SU-DHL-6 (cell line): Measurements from ENCODE around the gene CENPF.

Source experiments
- H2AFZ ChIP-seq: fragments of 200-600 bp; sonication (generic); 2 replicates; pipeline ENCODE4 v1.6.1; 2014; ENCODE audit warnings: low read depth, mild to moderate bottlenecking, moderate library complexity, mixed read lengths, antibody characterized with exemption, low read length; ENCODE audit not compliant: severe bottlenecking
- H3F3A ChIP-seq: fragments of 200-600 bp; shearing (Covaris generic); 2 replicates; pipeline ENCODE4 v1.6.0; 2016; ENCODE audit warnings: antibody characterized with exemption, mild to moderate bottlenecking; ENCODE audit not compliant: insufficient read depth
- H3K27ac ChIP-seq: fragments of 200-600 bp; sonication (generic); 2 replicates; pipeline ENCODE4 v1.5.1; 2016; ENCODE audit warnings: low read depth, mild to moderate bottlenecking, low read length, moderate library complexity, mixed read lengths
- H3K27me3 ChIP-seq: fragments of 200-600 bp; sonication (generic), shearing (Covaris generic); 2 replicates; pipeline ENCODE4 v1.6.0; 2014; ENCODE audit warnings: mild to moderate bottlenecking, low read length
- H3K36me3 ChIP-seq: fragments of 200-600 bp; sonication (generic); 2 replicates; pipeline ENCODE4 v1.6.1; 2014; ENCODE audit warnings: mild to moderate bottlenecking, low read length, mixed read lengths
- H3K4me2 ChIP-seq: fragments of 300-600, 200-600 bp; shearing (Covaris generic), sonication (generic); 2 replicates; pipeline ENCODE4 v1.6.0; 2014; ENCODE audit warnings: low read length, low read depth, mild to moderate bottlenecking; ENCODE audit not compliant: poor library complexity, severe bottlenecking
- H3K4me3 ChIP-seq: fragments of 200-600 bp; sonication (generic); 2 replicates; pipeline ENCODE4 v1.5.1; 2014; ENCODE audit warnings: antibody characterized with exemption, low read length, mild to moderate bottlenecking, mixed read lengths; ENCODE audit not compliant: insufficient read depth, poor library complexity, severe bottlenecking
- H3K79me2 ChIP-seq: fragments of 200-600 bp; sonication (generic); 2 replicates; pipeline ENCODE4 v1.6.1; 2014; ENCODE audit warnings: mild to moderate bottlenecking, low read length, moderate library complexity; ENCODE audit not compliant: insufficient read depth
- H3K9ac ChIP-seq: fragments of 200-600 bp; sonication (generic); 2 replicates; pipeline ENCODE4 v1.7.0; 2014; ENCODE audit warnings: mild to moderate bottlenecking, low read length
- H3K9me2 ChIP-seq: fragments of 200-600 bp; sonication (generic); replicated peaks from 2 replicates; pipeline ENCODE4 v1.6.1; 2014; ENCODE audit warnings: low read length; ENCODE audit not compliant: insufficient read depth
- H3K9me3 ChIP-seq: fragments of 200-600 bp; sonication (generic); 2 replicates; pipeline ENCODE4 v1.6.1; 2014; ENCODE audit warnings: low read length, mixed read lengths; ENCODE audit not compliant: insufficient read depth
- H4K20me1 ChIP-seq: fragments of 200-600 bp; sonication (generic); 2 replicates; pipeline ENCODE4 v1.6.1; 2014; ENCODE audit warnings: low read depth, mild to moderate bottlenecking, antibody characterized with exemption, low read length, moderate library complexity, mixed read lengths
- CTCF ChIP-seq: fragments of 200-600 bp; sonication (generic); IDR thresholded peaks from one replicate; pipeline ENCODE4 v1.5.1; 2017; ENCODE audit warnings: antibody characterized with exemption, mild to moderate bottlenecking, low read length, moderate library complexity; ENCODE audit not compliant: insufficient read depth, poor library complexity, severe bottlenecking
- EZH2phosphoT487 ChIP-seq: fragments of 200-600 bp; sonication (generic), shearing (Covaris generic); conservative IDR thresholded peaks from 2 replicates; pipeline ENCODE4 v1.6.1; 2018; ENCODE audit warnings: mild to moderate bottlenecking, antibody characterized with exemption, low read length, moderate library complexity, mixed read lengths

CENPF gene

DNA sequence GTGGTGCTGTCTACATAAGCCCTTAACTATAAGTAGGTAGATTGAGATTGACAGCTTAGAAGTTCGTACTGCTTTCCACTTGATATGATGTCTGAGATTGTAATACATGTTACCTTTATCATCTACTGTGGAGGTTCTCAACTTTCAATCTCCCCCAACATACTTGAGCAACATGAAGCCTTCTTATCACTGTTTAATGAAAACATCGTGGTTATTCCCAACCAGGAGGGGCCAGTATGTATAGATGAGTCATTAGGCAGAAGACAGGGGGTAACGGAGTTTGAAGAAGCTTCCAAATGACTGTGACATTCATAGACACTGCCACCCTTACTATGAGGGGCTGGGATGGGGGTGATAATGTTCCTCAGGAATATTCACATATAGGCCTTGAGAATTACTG is 36.0 kb downstream of the CENPF start:
- Histone ChIP-seq H3K9me3 (no peaks in the 10 kb centered on the region), H3F3A (0 out of 2 replicates have a peak, but pooled peaks cover 8% of the 10 kb centered on the region), H3K27me3 (no peaks in the 10 kb centered on the region), H3K4me3 (no peak overlapping the region), H3K27ac (no peak overlapping the region), H3K4me2 (no peak overlapping the region), H2AFZ (no peak overlapping the region), H3K36me3 (peaks cover 77% of the 10 kb centered on the region), H3K9me2 (no peaks in the 10 kb centered on the region), H3K79me2 (no peaks in the 10 kb centered on the region), H4K20me1 (no peaks in the 10 kb centered on the region), H3K9ac (no peak overlapping the region)
- TF ChIP-seq EZH2phosphoT487, result no peak
- no peak for TF ChIP-seq CTCF

GRCh38 chr1:214640431-214641213 is 37.6 kb downstream of the CENPF start:
- no peak overlapping the region for H3K4me2 ChIP-seq
- peaks cover 85% of the 10 kb centered on the region for H3K36me3 ChIP-seq
- no peaks in the 10 kb centered on the region for H3K9me3 ChIP-seq
- H3K9me2 ChIP-seq, result no peaks in the 10 kb centered on the region
- H3K27me3 ChIP-seq, result no peaks in the 10 kb centered on the region
- no peak overlapping the region for H3K4me3 ChIP-seq
- H3K27ac ChIP-seq, result no peak overlapping the region
- 0 out of 2 replicates have a peak, but pooled peaks cover 8% of the 10 kb centered on the region for H3F3A ChIP-seq
- H4K20me1 ChIP-seq, result no peaks in the 10 kb centered on the region
- H2AFZ ChIP-seq, result no peak overlapping the region
- no peaks in the 10 kb centered on the region for H3K79me2 ChIP-seq
- H3K9ac ChIP-seq, result no peak overlapping the region
- TF ChIP-seq CTCF (no peak), EZH2phosphoT487 (no peak)

DNA sequence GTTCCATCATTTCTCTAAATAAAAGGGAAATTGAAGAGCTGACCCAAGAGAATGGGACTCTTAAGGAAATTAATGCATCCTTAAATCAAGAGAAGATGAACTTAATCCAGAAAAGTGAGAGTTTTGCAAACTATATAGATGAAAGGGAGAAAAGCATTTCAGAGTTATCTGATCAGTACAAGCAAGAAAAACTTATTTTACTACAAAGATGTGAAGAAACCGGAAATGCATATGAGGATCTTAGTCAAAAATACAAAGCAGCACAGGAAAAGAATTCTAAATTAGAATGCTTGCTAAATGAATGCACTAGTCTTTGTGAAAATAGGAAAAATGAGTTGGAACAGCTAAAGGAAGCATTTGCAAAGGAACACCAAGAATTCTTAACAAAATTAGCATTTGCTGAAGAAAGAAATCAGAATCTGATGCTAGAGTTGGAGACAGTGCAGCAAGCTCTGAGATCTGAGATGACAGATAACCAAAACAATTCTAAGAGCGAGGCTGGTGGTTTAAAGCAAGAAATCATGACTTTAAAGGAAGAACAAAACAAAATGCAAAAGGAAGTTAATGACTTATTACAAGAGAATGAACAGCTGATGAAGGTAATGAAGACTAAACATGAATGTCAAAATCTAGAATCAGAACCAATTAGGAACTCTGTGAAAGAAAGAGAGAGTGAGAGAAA is 38.4 kb downstream of the CENPF start:
- Histone ChIP-seq H3K4me3 (no peak overlapping the region), H3K79me2 (no peaks in the 10 kb centered on the region), H3K36me3 (peaks cover 82% of the 10 kb centered on the region), H3K9me2 (no peaks in the 10 kb centered on the region), H3K27ac (no peak overlapping the region), H2AFZ (no peak overlapping the region), H3K27me3 (no peaks in the 10 kb centered on the region), H3K9ac (no peak overlapping the region), H3K9me3 (no peaks in the 10 kb centered on the region), H4K20me1 (no peaks in the 10 kb centered on the region), H3K4me2 (no peak overlapping the region), H3F3A (0 out of 2 replicates have a peak, but pooled peaks cover 8% of the 10 kb centered on the region)
- no peak for TF ChIP-seq EZH2phosphoT487
- TF ChIP-seq CTCF, result no peak
